GM12801 (cell line): ENCODE data around the gene FOXJ1.

Source experiments
- CTCF ChIP-seq: IDR thresholded peaks from one replicate; pipeline ENCODE4 v1.5.1; 2011; ENCODE audit warnings: control low read depth; ENCODE audit not compliant: insufficient read length; ENCODE audit errors: extremely low read depth

The FOXJ1 gene

GRCh38 chr17:76157759-76158158 lies 16.7 kb upstream of the FOXJ1 start:
- TF ChIP-seq CTCF: no peak

GRCh38 chr17:76156662-76156991 lies 15.6 kb upstream of the FOXJ1 start:
- TF ChIP-seq CTCF: no peak

- no peak for TF ChIP-seq CTCF
Measured at GRCh38 chr17:76155988-76156661, 15.1 kb upstream of the FOXJ1 start.

- TF ChIP-seq CTCF: no peak
Measured at GRCh38 chr17:76154936-76155845, 14.1 kb upstream of the FOXJ1 start.

GRCh38 chr17:76154292-76154691 lies 13.2 kb upstream of the FOXJ1 start:
- TF ChIP-seq CTCF: no peak

GRCh38 chr17:76153640-76154039 lies 12.6 kb upstream of the FOXJ1 start:
- no peak for TF ChIP-seq CTCF

- TF ChIP-seq CTCF: no peak
Measured at GRCh38 chr17:76153202-76153601, 12.2 kb upstream of the FOXJ1 start.
